Adrenal gland (tissue), 5 donors: ENCODE measurements around the gene ABCB6.

ENCODE experiments used
- POLR2A ChIP-seq, 2 donors: fragments of 450-650 bp; IDR thresholded peaks; one replicate each; pipeline ENCODE4 v1.6.1; 2017; ENCODE audit warnings: antibody characterized with exemption in 2 of 2, mild to moderate bottlenecking in 2 of 2, moderate library complexity in 1 of 2
- TF ChIP-seq, protein P1 (sequence below), 6 experiments: fragments of 450-650 bp in 4 of 6; fragments of 200-600 bp in 2 of 6; sonication (generic) in 1 of 6; IDR thresholded peaks; 1 replicate in 5 of 6; 2 replicates in 1 of 6; pipeline versions ENCODE4 v1.5.1 to v1.8.0; 2016 to 2021; ENCODE audit warnings: antibody characterized with exemption in 6 of 6, mild to moderate bottlenecking in 2 of 6, moderate library complexity in 1 of 6
- donor health status: DM: no; HTN: no; CAD: no.

DNA sequence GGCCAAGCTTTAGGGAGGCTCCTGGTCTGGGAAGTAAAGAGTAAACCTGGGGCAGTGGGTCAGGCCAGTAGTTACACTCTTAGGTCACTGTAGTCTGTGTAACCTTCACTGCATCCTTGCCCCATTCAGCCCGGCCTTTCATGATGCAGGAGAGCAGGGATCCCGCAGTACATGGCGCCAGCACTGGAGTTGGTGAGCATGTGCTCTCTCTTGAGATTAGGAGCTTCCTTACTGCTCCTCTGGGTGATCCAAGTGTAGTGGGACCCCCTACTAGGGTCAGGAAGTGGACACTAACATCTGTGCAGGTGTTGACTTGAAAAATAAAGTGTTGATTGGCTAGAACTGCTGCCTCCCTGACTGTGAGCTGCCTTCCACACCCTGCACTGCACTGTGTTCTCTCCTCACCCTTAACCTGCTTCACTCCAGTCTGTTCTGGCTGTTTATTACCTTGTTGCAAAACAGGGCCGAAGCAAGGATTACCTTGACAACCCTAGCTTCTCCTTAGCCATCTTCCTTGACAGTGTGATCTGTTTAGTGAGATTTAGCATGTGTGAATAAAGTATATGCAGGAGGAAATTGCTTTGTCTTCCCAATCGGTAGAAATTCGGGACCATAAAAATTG is 35.5 kb downstream of the ABCB6 start:
- TF ChIP-seq, protein P1, sequence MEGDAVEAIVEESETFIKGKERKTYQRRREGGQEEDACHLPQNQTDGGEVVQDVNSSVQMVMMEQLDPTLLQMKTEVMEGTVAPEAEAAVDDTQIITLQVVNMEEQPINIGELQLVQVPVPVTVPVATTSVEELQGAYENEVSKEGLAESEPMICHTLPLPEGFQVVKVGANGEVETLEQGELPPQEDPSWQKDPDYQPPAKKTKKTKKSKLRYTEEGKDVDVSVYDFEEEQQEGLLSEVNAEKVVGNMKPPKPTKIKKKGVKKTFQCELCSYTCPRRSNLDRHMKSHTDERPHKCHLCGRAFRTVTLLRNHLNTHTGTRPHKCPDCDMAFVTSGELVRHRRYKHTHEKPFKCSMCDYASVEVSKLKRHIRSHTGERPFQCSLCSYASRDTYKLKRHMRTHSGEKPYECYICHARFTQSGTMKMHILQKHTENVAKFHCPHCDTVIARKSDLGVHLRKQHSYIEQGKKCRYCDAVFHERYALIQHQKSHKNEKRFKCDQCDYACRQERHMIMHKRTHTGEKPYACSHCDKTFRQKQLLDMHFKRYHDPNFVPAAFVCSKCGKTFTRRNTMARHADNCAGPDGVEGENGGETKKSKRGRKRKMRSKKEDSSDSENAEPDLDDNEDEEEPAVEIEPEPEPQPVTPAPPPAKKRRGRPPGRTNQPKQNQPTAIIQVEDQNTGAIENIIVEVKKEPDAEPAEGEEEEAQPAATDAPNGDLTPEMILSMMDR (IDR thresholded peaks at IDR 0.05) = no peak
- no peak for TF ChIP-seq POLR2A (IDR thresholded peaks at IDR 0.05)
